Measurements from ENCODE around the gene PAPPA.

Gene PAPPA

DNA sequence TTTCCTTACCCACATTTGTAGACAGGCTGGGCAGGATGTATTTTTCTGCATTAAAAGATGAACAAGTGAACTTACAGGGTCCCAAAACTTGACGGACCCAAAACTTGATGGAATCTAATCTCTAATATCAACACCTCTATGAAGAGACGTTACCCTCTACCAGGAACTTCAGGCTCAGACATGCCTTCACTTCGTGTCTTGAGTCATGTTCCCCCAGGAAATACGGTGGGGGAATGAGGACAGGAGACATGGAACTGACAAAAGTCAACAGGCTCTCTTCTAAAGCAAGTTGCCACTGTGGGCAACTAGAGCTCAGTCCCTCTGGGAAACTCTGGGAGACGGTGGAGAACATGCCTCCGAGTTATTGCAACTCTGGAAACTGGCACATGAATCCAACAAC, 196.1 kb downstream of the PAPPA start:
- DNase-seq (ENCODE audit: low read depth): no peak

DNA sequence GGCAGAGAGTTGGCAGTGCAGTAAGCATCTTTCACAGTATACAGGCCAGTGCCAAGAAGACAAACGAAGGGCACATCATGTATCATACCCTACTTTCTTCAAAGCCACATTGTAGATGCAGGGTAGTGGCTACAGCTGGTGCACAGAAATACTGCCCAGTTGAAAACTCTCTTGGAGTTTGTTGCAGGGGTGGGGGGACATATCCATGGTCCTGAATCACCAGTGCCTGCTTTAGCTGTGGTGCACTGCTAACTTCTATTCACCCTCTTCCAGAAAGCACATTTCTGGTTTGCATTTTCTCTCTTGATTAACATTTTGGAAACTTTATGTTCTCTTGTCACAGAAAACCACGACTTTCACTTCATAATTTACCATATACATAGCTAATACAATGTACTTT, 196.6 kb downstream of the PAPPA start:
- DNase-seq (ENCODE audit: low read depth): peak; percentile 40

- DNase-seq (ENCODE audit: low read depth): no peak
Observed at GRCh38 chr9:116352958-116353357, 199.4 kb downstream of the PAPPA start.

DNA sequence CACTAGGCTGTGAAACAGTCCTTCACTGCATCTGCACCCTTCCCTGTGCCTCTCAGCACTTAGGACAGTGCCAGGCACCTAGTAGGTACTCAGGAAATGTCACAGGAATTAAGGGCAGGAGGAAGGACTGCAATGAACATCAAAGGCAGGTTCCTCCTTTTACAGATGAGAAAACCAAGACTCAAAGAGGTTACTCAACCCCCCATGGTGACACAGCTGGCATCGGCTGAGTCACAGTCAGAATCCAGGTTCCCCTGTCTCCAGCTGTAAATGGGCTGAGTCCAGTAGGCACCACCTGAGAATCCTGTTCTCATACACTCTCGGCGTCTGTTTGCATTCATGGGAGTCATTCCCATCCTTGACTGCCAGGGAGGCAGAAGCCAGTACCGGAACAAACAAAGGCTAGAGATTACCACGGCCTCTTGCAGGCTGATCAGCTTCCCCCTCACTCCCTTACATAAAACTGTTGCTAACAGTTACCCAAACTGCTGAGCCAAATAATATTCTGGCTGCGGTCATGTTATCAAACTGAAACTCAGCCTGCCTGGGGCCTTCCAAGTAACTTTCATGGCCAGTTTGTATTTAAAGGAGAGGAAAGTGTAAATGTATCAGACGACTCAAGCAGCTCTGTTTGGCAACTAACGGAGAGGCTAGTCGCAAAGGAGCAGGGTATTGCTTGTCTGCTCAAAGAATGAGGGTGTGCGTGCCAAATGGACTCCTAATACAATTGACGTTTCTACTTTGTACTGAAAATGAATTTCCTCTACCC, 201.7 kb downstream of the PAPPA start:
- DNase-seq (ENCODE audit: low read depth): peak; percentile 81

GRCh38 chr9:116358251-116358650, 204.7 kb downstream of the PAPPA start:
- DNase-seq (ENCODE audit: low read depth): no peak

DNA sequence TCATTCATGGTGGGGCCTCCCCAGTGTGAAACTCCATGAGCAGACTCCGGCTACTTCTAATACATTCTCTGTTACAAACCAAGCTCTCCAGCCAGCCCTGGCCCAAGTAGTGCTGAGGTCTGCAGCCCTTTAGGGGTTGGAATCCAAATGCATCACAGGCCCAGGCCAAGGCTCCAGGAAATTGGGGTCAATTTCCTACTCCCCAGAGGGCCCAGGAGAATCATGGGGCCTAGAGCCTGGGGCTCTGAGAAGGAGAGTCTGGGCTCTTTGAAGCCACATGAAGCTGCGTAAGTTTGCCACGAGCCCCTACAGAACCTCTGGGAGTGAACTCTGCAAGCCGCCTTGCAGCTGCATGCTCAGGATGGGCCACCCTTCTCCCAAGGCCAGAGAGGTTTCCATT, 206.4 kb downstream of the PAPPA start:
- no peak for DNase-seq (ENCODE audit: low read depth)

DNA sequence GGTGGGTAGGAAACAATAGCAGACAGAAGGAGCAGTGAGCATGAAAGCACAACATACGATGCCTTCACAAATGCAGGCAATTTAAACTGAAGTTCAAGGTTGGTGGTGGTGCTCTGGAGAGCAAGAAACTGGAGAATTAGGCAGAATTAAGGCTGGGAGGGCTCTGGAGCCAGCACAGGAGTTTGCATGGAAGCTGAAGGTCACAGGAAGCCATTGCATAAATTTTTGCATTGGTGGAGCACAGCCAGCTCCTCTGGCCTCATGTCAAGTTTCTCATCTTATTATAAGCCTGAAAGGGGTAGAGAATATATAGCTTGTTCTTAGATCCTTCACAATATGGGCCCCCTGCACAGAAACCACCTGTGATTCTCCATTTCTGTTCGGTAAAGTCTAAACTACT, 207.4 kb downstream of the PAPPA start:
- no peak for DNase-seq (ENCODE audit: low read depth)

GRCh38 chr9:116361547-116361946, 208.0 kb downstream of the PAPPA start:
- DNase-seq (ENCODE audit: low read depth): no peak

DNA sequence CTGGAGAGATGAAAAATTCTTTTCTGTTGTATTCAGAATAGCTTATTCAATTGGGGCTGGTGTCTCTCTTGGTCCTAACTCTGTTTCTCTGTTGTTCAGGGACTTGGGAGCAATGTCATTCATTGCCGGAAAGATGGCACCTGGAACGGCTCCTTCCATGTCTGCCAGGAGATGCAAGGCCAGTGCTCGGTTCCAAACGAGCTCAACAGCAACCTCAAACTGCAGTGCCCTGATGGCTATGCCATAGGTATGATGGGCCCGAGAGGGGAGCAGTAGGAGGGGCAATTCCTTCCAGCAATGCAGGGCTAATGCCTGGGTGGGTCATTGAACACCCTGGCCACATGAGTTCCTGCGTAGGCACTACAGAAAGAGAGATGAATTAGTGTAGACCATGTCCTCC, 208.9 kb downstream of the PAPPA start:
- no peak for DNase-seq (ENCODE audit: low read depth)

DNA sequence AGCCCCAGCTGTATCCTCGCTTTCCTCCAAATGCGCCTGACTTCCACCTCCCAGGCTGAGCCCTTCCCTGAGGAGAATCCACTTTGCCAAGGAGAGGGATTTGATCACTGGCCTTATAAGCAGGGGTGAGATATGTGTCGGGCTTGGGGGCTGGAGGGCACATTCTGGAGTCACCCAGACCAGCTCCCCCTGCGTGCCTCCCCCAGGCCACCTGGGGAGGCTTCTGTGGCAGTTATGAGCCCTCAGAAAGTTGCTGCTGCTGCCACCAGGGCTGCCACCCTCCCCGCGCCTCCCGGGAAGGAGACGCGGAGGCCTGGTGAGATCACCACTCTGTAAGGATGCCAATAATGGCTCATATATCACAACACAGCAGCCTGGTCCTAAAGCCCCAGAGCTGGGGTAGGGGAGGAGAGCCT, 211.5 kb downstream of the PAPPA start:
- peak; percentile 81 for DNase-seq (ENCODE audit: low read depth)

- DNase-seq (ENCODE audit: low read depth): no peak
Observed at GRCh38 chr9:116366241-116366640, 212.7 kb downstream of the PAPPA start.

DNA sequence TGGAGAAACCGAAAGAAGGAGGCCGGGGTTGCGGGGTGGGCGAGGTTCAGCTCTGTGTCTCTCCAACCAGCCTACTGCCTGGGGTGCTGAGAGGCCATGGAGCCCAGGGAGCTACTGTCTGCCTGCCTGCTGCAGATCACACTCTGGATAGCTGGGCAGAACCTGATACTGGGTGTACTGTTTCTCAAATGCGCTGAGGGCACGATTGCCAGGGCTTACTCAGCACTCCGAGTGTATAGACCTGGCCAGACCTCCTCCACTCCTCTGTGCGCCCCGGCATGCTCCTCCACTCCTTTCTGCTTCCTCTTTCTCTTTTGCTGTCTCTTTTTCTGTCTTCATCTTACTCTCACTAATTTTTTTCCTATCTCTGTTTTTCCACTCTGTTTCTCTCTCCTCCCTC, 215.1 kb downstream of the PAPPA start:
- no peak for DNase-seq (ENCODE audit: low read depth)

DNA sequence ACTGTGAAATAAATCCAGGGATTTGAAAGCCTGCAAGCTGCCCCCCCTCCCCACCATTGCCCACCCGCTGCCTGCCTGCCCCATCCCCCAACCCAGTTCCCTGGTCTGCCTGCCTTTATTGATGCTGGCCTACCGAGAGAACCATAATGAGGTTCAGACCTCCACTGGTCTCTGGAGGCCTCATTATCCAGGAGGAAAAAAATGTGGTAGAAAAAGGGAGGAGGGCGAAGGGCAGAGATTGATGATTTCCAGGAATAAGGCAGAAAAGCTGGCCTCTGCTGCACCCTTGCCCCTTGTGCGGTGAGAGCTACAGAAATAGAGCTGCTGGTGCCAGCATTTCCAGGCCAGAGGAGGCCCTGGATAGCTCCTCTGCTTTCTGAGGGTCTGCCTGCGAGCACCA, 216.1 kb downstream of the PAPPA start:
- no peak for DNase-seq (ENCODE audit: low read depth)

DNA sequence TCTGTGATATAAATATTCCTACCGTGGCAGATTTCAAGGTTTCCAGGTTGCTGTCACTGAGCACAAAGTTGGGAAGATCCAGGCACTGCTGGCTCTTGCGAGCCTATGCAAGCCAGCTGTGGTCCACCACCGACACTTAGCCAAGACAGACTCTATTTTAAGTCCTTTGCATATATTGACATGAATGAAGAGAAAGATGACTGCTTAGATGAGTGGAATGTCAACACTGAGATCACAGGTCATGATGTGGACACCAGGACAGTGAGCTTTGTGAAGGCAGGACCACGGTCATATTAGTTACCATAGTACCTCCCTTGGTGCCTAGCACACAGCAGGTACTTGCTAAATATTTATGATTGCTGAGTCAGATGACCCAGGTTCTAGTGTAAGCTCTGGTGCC, 217.0 kb downstream of the PAPPA start:
- DNase-seq (ENCODE audit: low read depth): no peak

DNA sequence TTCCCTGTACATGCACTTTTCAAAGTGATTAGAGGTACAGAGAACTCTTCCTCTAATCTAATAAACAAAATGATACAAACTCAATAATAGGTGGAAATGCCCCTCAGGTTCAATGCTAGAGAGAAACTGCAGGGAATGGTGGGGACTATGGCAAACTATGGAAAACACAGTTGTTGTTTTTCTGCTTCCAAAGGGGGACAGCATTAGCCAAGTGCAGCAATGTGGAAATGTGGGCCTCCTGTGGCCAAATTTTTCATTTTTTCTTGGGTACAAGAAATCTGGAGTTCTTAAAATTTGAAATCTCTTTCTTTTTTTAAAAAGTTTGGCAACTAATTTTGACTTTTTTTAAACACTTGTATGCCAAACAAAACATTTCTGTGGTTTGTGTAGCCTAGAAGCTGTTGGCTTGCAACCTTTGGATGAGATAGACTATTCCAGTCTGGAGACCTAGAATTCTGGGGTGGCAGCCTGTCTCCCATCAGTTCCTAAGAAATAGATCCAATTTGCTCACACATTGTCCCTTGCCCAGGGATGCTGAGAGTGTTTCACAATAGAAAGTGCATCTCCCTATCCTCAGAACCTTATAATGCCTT, 218.6 kb downstream of the PAPPA start:
- no peak for DNase-seq (ENCODE audit: low read depth)

- no peak for DNase-seq (ENCODE audit: low read depth)
Observed at GRCh38 chr9:116372786-116373185, 219.2 kb downstream of the PAPPA start.

GRCh38 chr9:116377179-116377798, 223.7 kb downstream of the PAPPA start:
- DNase-seq (ENCODE audit: low read depth): peak; percentile 95

GRCh38 chr9:116378873-116379272, 225.3 kb downstream of the PAPPA start:
- no peak for DNase-seq (ENCODE audit: low read depth)

GRCh38 chr9:116379821-116380220, 226.2 kb downstream of the PAPPA start:
- DNase-seq (ENCODE audit: low read depth): no peak

DNA sequence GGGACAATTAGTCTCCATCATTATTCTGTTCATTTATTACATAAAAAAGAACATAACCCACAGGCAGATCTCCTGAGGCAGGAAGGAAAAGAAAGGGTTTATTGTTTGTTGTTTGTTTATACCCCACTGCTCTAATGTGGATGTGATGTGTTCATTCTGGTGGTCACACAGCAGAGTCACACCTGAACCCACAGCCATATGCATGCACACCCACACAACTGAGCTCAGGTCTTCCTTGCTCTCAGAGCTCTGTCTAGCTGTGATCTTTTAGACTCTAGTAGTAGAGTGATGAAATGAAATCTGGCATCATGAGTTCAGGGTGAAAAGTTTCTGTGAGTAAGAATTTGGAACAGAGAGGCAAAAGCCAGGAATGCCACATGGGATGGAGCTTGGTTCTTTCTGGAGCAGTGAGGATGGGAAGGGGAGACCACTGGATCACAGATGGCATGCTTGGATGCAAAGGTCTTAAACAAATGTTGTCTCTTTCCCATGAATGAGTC, 227.0 kb downstream of the PAPPA start:
- DNase-seq (ENCODE audit: low read depth): peak; percentile 59

DNA sequence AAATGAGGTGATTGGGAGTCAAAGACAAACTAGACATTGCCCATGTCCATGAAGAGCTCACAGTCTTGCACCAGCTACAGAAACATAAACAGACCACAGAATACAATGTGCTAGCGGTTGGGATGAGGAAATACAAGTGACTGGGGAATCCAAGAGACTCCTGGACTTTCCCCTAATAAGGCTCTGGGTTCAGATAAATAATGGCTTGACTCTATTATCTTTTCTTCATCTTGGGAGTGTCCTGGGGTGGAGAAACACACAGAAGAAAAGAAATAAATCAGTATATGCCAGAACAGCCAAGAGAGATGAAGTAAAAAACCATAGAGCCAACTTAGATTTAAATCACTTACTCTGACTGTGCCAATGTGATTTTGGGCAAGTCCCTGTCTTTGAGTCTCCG, 227.8 kb downstream of the PAPPA start:
- DNase-seq (ENCODE audit: low read depth): peak; percentile 99

DNA sequence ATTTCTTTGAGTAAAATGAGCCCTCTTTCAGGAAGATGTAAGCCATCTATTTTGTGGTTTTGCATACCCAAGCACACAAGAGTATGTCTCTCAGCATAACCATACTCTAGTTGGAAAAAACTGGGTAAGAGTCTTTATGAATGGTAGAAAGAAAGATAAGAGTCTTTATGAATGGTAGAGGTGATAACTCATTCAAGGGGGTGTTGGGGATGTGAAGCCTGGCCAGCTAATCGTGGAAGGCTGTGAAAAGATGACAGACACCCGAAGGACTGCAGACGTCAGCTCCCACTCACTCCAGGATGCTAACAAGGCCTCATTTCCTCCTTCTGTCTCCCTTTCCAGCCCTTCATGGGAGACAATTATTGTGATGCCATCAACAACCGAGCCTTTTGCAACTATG, 228.5 kb downstream of the PAPPA start:
- peak; percentile 85 for DNase-seq (ENCODE audit: low read depth)

GRCh38 chr9:116383133-116383532, 229.5 kb downstream of the PAPPA start:
- no peak for DNase-seq (ENCODE audit: low read depth)

All from amniotic epithelial cell (primary cell).